CD8-positive, alpha-beta memory T cell (primary cell): ENCODE results near the gene PNLIPRP1. TPM values are rescaled to one million over a fixed set of nuclear protein-coding genes. Genes with fewer than 3 reads are reported as not detected.

ENCODE experiments used
- CTCF ChIA-PET: fragments of 350-600 bp; sonication (Branson Sonifier 250); formaldehyde crosslinking; loops from one replicate; lab custom pipeline; 2021; ENCODE audit warnings: antibody characterized with exemption; lab: Charles Lee
- POLR2A ChIA-PET: fragments of 350-600 bp; sonication (Branson Sonifier 250); formaldehyde crosslinking; loops from one replicate; lab custom pipeline; 2021; ENCODE audit warnings: antibody characterized with exemption; lab: Charles Lee
- DNase-seq, 5 donors: peaks; one replicate each; pipeline versions ENCODE4 v3.0.0 to v3.0.0-alpha.2; 2020 to 2022; ENCODE audit warnings: mixed read lengths in 1 of 5
- H3K27ac ChIP-seq: one replicate; pipeline ENCODE4 v1.7.0; 2013; ENCODE audit warnings: low read depth, mild to moderate bottlenecking, low read length, moderate library complexity
- H3K27me3 ChIP-seq: 2 replicates; pipeline ENCODE4 v1.7.0; 2013; ENCODE audit warnings: low read length, mild to moderate bottlenecking; ENCODE audit not compliant: insufficient read depth, poor library complexity, severe bottlenecking
- H3K36me3 ChIP-seq: 2 replicates; pipeline ENCODE4 v1.7.0; 2013; ENCODE audit warnings: mild to moderate bottlenecking, low read length, moderate library complexity; ENCODE audit not compliant: insufficient read depth
- H3K4me1 ChIP-seq: 2 replicates; pipeline ENCODE4 v1.7.0; 2013; ENCODE audit warnings: mild to moderate bottlenecking, low read length, moderate library complexity; ENCODE audit not compliant: insufficient read depth
- H3K4me3 ChIP-seq: 2 replicates; pipeline ENCODE4 v1.7.0; 2013; ENCODE audit warnings: mild to moderate bottlenecking, low read length
- H3K9me3 ChIP-seq: 2 replicates; pipeline ENCODE4 v1.7.0; 2013; ENCODE audit warnings: mild to moderate bottlenecking, low read length
- H3K27ac Mint-ChIP-seq, 8 donors: one replicate each; pipeline ENCODE4 v1.8.0; 2020 to 2021; ENCODE audit warnings: mixed read lengths in 8 of 8, mild to moderate bottlenecking in 6 of 8, inconsistent platforms in 3 of 8, moderate library complexity in 3 of 8
- H3K27me3 Mint-ChIP-seq, 2 donors: one replicate each; pipeline ENCODE4 v1.8.0; 2020 to 2021; ENCODE audit warnings: mixed read lengths in 2 of 2, mild to moderate bottlenecking in 1 of 2, moderate library complexity in 1 of 2
- H3K36me3 Mint-ChIP-seq, 3 donors: one replicate each; pipeline ENCODE4 v1.8.0; 2020 to 2021; ENCODE audit warnings: mixed read lengths in 3 of 3, inconsistent platforms in 1 of 3, mild to moderate bottlenecking in 1 of 3
- H3K4me1 Mint-ChIP-seq, 3 donors: one replicate each; pipeline ENCODE4 v1.8.0; 2020 to 2021; ENCODE audit warnings: mixed read lengths in 3 of 3, inconsistent platforms in 1 of 3, mild to moderate bottlenecking in 1 of 3
- H3K4me3 Mint-ChIP-seq, 7 donors: one replicate each; pipeline ENCODE4 v1.8.0; 2020 to 2021; ENCODE audit warnings: mixed read lengths in 7 of 7, mild to moderate bottlenecking in 6 of 7, moderate library complexity in 4 of 7, inconsistent platforms in 2 of 7
- H3K9me3 Mint-ChIP-seq, 5 donors: one replicate each; pipeline ENCODE4 v1.8.0; 2020 to 2022; ENCODE audit warnings: mixed read lengths in 5 of 5, mild to moderate bottlenecking in 3 of 5, moderate library complexity in 2 of 5, inconsistent platforms in 1 of 5
- polyA plus RNA-seq: library from polyadenylated mRNA; unstranded; fragments of 300-500 nt; fragmentation: Illumina TruSeq; gene quantifications from one replicate; pipeline ENCODE4 v1.2.3, GENCODE V29; 2021
- total RNA-seq, 2 experiments: library from RNA; stranded (reverse); gene quantifications; one replicate each; pipeline ENCODE4 v1.2.3, GENCODE V29; 2021

PNLIPRP1 gene
- total and polyA plus RNA-seq, 3 experiments from 2014 or later = not detected

GRCh38 chr10:116593139-116593740, 2.5 kb downstream of the PNLIPRP1 start:
- Mint-ChIP-seq H3K9me3 (peaks cover 0 to 5% (median 0%) of the 10 kb centered on the region in 5 donors), H3K27ac (no peak overlapping the region), H3K4me1 (no peaks in the 10 kb centered on the region), H3K27me3 (peaks cover 0 to 4% of the 10 kb centered on the region in 2 donors), H3K36me3 (no peaks in the 10 kb centered on the region), H3K4me3 (no peak overlapping the region)
- CTCF ChIA-PET = no interaction called here
- Histone ChIP-seq H3K36me3 (no peaks in the 10 kb centered on the region), H3K27ac (no peak overlapping the region), H3K27me3 (no peaks in the 10 kb centered on the region), H3K4me3 (no peak overlapping the region), H3K9me3 (no peaks in the 10 kb centered on the region), H3K4me1 (no peaks in the 10 kb centered on the region)
- POLR2A ChIA-PET = no interaction called here
- no peak for DNase-seq

- H3K36me3 ChIP-seq = no peaks in the 10 kb centered on the region
- Mint-ChIP-seq H3K9me3 (peaks cover 0 to 5% (median 0%) of the 10 kb centered on the region in 5 donors), H3K27me3 (peaks cover 0 to 5% of the 10 kb centered on the region in 2 donors), H3K27ac (no peak overlapping the region), H3K4me1 (no peaks in the 10 kb centered on the region), H3K36me3 (no peaks in the 10 kb centered on the region), H3K4me3 (no peak overlapping the region)
- POLR2A ChIA-PET = no interaction called here
- no peaks in the 10 kb centered on the region for H3K9me3 ChIP-seq
- H3K4me1 ChIP-seq = no peaks in the 10 kb centered on the region
- no peak overlapping the region for H3K4me3 ChIP-seq
- H3K27me3 ChIP-seq = no peaks in the 10 kb centered on the region
- DNase-seq = no peak
- CTCF ChIA-PET = no interaction called here
- no peak overlapping the region for H3K27ac ChIP-seq
Measured at GRCh38 chr10:116594525-116595035, 3.8 kb downstream of the PNLIPRP1 start.

GRCh38 chr10:116596062-116596461, 5.3 kb downstream of the PNLIPRP1 start:
- Histone ChIP-seq H3K4me1 (no peaks in the 10 kb centered on the region), H3K36me3 (no peaks in the 10 kb centered on the region), H3K27ac (no peak overlapping the region), H3K9me3 (no peaks in the 10 kb centered on the region), H3K27me3 (no peaks in the 10 kb centered on the region), H3K4me3 (no peak overlapping the region)
- Mint-ChIP-seq H3K9me3 (peaks cover 0 to 5% (median 0%) of the 10 kb centered on the region in 5 donors), H3K4me3 (no peak overlapping the region), H3K36me3 (no peaks in the 10 kb centered on the region), H3K27me3 (peaks cover 0 to 5% of the 10 kb centered on the region in 2 donors), H3K4me1 (no peaks in the 10 kb centered on the region), H3K27ac (no peak overlapping the region)
- ChIA-PET CTCF (no interaction called here), POLR2A (no interaction called here)
- no peak for DNase-seq

- no peaks in the 10 kb centered on the region for H3K36me3 ChIP-seq
Measured at GRCh38 chr10:116597543-116597942, 6.8 kb downstream of the PNLIPRP1 start.

GRCh38 chr10:116598329-116598728, 7.6 kb downstream of the PNLIPRP1 start:
- H3K36me3 Mint-ChIP-seq = no peaks in the 10 kb centered on the region
- POLR2A ChIA-PET = no interaction called here
- Histone ChIP-seq H3K27ac (no peak overlapping the region), H3K4me1 (no peaks in the 10 kb centered on the region), H3K36me3 (no peaks in the 10 kb centered on the region), H3K4me3 (no peak overlapping the region), H3K27me3 (no peaks in the 10 kb centered on the region), H3K9me3 (no peaks in the 10 kb centered on the region)
- peaks cover 0 to 3% of the 10 kb centered on the region in 2 donors for H3K27me3 Mint-ChIP-seq
- CTCF ChIA-PET = no interaction called here
- no peak overlapping the region for H3K4me3 Mint-ChIP-seq
- no peaks in the 10 kb centered on the region for H3K4me1 Mint-ChIP-seq
- peaks cover 0 to 5% (median 0%) of the 10 kb centered on the region in 5 donors for H3K9me3 Mint-ChIP-seq
- H3K27ac Mint-ChIP-seq = peak overlapping the region in 1 of 8 donors; percentile 6
- DNase-seq = no peak

More at GRCh38 chr10:116597543-116597942, 6.8 kb downstream of the PNLIPRP1 start:
- ChIA-PET CTCF (no interaction called here), POLR2A (no interaction called here)
- H3K27me3 Mint-ChIP-seq = peaks cover 0 to 3% of the 10 kb centered on the region in 2 donors
- no peaks in the 10 kb centered on the region for H3K27me3 ChIP-seq
- no peak overlapping the region for H3K27ac ChIP-seq
- H3K4me3 Mint-ChIP-seq = no peak overlapping the region
- no peak for DNase-seq
- H3K4me1 Mint-ChIP-seq = no peaks in the 10 kb centered on the region
- H3K9me3 Mint-ChIP-seq = peaks cover 0 to 5% (median 0%) of the 10 kb centered on the region in 5 donors
- no peaks in the 10 kb centered on the region for H3K36me3 Mint-ChIP-seq
- H3K9me3 ChIP-seq = no peaks in the 10 kb centered on the region
- H3K4me1 ChIP-seq = no peaks in the 10 kb centered on the region
- no peak overlapping the region for H3K4me3 ChIP-seq
- H3K27ac Mint-ChIP-seq = no peak overlapping the region

GRCh38 chr10:116599991-116600390, 9.2 kb downstream of the PNLIPRP1 start:
- Mint-ChIP-seq H3K36me3 (no peaks in the 10 kb centered on the region), H3K4me3 (no peak overlapping the region)

GRCh38 chr10:116602648-116603400, 12.1 kb downstream of the PNLIPRP1 start:
- ChIA-PET CTCF (no interaction called here), POLR2A (no interaction called here)

More at GRCh38 chr10:116599991-116600390, 9.2 kb downstream of the PNLIPRP1 start:
- no peaks in the 10 kb centered on the region for H3K4me1 Mint-ChIP-seq
- ChIA-PET POLR2A (no interaction called here), CTCF (no interaction called here)
- peaks cover 0 to 5% (median 0%) of the 10 kb centered on the region in 5 donors for H3K9me3 Mint-ChIP-seq
- H3K27ac Mint-ChIP-seq = no peak overlapping the region
- Histone ChIP-seq H3K36me3 (no peaks in the 10 kb centered on the region), H3K4me1 (no peaks in the 10 kb centered on the region), H3K4me3 (no peak overlapping the region), H3K27me3 (no peaks in the 10 kb centered on the region), H3K27ac (no peak overlapping the region), H3K9me3 (no peaks in the 10 kb centered on the region)
- H3K27me3 Mint-ChIP-seq = peaks cover 0 to 3% of the 10 kb centered on the region in 2 donors
- DNase-seq = no peak

GRCh38 chr10:116606061-116606483, 15.3 kb downstream of the PNLIPRP1 start:
- Mint-ChIP-seq H3K4me3 (no peak overlapping the region), H3K27ac (no peak overlapping the region), H3K4me1 (no peaks in the 10 kb centered on the region), H3K9me3 (peaks cover 0 to 5% (median 2%) of the 10 kb centered on the region in 5 donors), H3K36me3 (no peaks in the 10 kb centered on the region), H3K27me3 (peaks cover 3 to 4% of the 10 kb centered on the region in 2 donors)
- no peaks in the 10 kb centered on the region for H3K36me3 ChIP-seq
- no peak for DNase-seq
- no peaks in the 10 kb centered on the region for H3K27me3 ChIP-seq
- no peak overlapping the region for H3K27ac ChIP-seq
- H3K9me3 ChIP-seq = no peaks in the 10 kb centered on the region
- POLR2A ChIA-PET = no interaction called here
- no peak overlapping the region for H3K4me3 ChIP-seq
- CTCF ChIA-PET = no interaction called here
- no peaks in the 10 kb centered on the region for H3K4me1 ChIP-seq

More at GRCh38 chr10:116602648-116603400, 12.1 kb downstream of the PNLIPRP1 start:
- Histone ChIP-seq H3K36me3 (no peaks in the 10 kb centered on the region), H3K27ac (no peak overlapping the region), H3K27me3 (no peaks in the 10 kb centered on the region), H3K4me1 (no peaks in the 10 kb centered on the region), H3K9me3 (no peaks in the 10 kb centered on the region), H3K4me3 (no peak overlapping the region)
- no peaks in the 10 kb centered on the region for H3K4me1 Mint-ChIP-seq
- H3K27ac Mint-ChIP-seq = no peak overlapping the region
- H3K36me3 Mint-ChIP-seq = no peaks in the 10 kb centered on the region
- H3K4me3 Mint-ChIP-seq = no peak overlapping the region
- H3K9me3 Mint-ChIP-seq = peaks cover 0 to 5% (median 2%) of the 10 kb centered on the region in 5 donors
- H3K27me3 Mint-ChIP-seq = peaks cover 0 to 4% of the 10 kb centered on the region in 2 donors
- DNase-seq = no peak
